NCI-H146 treated with DMSO at 0.1 percent for 48 hours (cell line): Measurements from ENCODE around the gene RNLS.

Source experiments
- DNase-seq: peaks from one replicate; lab custom pipeline; 2025; ENCODE audit not compliant: unreplicated experiment; lab: John Stamatoyannopoulos, UW

RNLS gene

DNA sequence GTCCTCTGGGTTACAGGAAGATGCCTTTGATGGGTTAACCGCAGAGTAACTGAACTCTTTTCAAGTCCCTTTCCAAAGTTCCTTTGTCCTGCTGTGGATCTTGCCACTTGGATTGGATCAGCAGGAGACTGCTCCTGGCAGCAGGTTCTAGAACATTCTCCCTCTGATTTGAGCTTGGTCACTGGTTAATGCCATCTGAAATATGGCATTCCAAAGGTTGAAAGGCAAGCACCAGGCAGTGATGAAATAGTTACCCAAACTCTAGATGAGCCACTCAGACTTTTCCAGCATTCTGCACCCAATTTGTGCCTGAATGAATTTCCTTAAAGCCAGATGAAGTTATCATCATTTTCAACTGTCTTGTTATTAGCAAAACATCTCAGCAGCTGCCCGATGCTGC, 343.9 kb downstream of the RNLS start:
- no peak for DNase-seq

DNA sequence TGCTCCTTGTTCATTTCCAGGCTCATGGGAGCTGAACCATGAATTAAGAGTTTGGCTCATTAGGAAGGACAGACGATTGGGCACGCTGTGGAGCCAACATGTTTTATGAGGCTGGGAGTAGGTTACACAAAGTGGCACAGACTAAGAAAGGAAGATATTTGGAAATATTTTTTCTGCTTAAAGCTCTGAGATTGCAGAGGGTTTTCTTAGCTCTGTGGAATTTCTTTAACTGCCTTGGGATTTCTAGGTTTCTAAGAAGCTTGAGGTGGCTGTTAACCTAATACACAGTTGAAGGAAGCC, 344.6 kb downstream of the RNLS start:
- no peak for DNase-seq

DNA sequence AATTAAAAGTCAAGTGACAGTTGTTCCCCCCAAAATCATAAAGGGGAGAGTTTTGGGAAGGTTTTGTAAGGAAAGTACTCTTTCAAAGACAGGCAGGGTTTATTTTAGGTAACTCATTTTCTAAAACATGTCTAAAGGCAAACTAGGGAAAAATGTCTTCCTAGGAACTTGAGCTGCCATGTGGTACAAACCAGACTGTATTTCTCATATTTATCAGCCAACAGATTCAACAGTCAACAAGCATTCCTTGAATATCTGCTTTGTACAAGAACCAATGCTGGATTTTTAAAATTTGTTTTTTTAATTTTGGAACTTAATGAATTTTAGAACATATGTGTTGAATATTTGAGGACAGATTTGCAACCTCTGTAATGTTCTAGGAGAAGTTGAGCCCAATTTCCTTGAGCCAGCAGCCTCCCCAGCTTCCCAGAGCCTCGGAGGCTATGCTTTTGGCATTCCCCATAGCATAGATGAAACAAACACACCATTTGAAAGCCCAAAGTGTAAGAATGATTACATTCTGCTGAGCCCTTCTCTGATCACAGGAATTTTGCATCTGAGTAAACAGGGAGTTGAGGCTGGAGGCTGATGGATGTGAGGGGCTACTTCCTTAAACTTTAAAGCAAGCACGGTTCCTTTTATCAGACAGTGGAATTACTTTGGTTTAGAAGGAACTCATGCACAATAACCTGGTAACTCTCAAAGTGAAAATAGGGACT, 345.1 kb downstream of the RNLS start:
- no peak for DNase-seq

GRCh38 chr10:88236121-88236743, 346.9 kb downstream of the RNLS start:
- DNase-seq, result no peak

DNA sequence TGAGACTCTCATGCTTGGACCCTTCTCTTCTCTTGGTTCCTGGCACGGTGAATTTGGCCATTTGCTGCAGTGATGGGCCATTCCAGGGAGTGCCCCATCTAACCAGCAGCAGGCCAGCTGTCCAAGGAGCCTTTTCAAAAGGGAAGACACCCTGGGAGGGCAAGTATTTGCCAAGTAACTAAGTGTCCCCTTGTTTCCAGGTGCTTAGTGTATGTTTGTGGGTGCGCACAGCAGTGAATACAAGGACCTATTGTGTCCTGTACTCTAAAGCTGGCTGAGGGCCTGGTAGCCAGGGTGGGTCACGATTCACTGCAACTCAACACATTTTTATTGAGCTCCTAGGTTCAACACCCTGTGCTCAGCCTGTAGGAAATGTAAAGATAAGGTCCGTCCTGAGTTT, 348.8 kb downstream of the RNLS start:
- no peak for DNase-seq

DNA sequence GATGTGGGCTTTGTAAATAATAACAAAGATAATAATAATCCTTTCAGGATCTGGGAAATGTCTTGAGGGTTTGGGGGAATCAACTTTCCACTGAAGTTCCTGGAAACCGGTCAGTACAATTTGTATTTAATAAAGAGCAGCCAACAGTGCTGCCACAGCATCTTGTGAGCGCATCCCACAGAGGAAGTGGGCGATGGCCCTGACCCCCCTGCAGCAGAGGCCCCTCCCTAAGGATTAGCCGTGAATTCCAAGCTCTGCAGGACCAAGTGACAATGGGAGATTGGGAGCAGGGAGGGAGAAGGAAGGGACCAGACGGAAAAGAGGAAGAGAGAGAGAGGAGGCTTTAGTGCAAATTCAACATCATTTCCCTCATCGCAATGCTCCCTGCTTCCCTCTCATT, 349.2 kb downstream of the RNLS start:
- no peak for DNase-seq

DNA sequence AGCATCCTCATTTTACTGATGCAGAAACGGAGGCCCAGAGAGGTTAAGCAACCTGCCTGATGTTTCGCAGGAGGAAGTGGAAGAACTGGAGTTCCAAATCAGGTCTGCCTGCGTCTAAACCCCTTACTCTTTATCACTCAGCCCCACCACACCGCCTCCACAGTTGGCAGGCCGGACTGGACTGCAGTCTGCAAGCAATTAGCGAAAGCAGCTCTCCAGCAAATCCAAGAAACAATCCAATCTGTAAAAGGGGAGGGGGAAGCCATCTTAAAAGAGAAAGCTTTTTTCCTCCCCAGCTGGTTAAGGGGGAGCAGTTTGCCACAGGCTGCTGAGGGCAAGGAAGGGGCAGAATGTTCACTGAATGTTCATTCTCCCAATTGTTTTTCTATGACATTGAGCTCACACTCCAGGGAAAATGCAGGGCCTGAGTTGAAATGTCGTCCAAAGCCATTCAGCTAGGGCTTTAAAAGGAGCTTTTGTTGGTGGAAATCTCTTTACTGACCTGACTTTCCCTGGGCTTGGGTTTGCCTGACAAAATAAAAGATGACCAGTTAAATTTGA, 350.1 kb downstream of the RNLS start:
- no peak for DNase-seq

DNA sequence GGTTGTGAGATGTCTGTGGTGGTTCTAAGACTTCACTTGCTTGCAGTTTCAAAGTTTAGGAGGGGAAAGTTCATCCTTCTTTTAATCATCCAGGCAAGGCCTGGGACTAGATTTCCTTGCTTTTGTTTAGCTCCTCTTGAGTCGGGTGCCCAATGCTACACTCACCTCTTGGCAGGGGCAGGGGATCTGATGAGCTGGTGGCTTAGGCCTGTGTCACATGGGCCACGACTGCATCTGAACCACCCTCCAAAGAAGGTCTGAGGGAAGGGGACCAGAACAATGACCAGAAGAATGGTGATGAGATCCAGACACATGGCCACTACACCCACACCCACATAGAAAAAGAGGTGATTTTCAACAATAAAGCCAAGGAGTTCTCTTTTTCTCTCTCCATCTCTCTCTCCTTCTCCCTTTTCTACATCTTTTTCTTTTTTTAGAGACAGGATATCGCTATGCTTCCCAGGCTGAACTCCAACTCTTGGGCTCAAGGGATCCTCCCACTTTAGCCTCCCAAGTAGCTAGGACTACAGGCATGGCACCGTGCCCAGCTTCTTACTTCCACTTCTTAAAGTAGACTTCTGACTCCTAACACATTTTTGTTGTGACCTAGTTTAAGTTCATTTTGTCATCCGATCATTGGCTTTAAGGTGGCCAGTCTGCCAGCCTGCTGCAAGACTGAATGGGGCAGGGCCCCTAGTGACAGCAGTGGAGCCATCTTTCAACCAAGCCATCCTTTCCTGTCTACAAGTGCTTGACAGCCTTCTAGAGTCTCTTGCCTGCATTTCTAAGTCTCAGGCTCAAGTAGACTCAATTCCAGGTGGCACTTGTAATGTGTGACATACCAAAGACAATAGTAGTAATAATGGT, 350.9 kb downstream of the RNLS start:
- no peak for DNase-seq

- DNase-seq, result no peak
Observed at GRCh38 chr10:88230251-88230650, 352.9 kb downstream of the RNLS start.

- DNase-seq, result no peak
Observed at GRCh38 chr10:88228130-88228529, 355.0 kb downstream of the RNLS start.

- DNase-seq, result no peak
Observed at GRCh38 chr10:88227342-88228018, 355.6 kb downstream of the RNLS start.

- DNase-seq, result no peak
Observed at GRCh38 chr10:88226891-88227290, 356.2 kb downstream of the RNLS start.

- no peak for DNase-seq
Observed at GRCh38 chr10:88226071-88226659, 357.0 kb downstream of the RNLS start.
